WTC11 (cell line): ENCODE data around the gene DAB2. TPM values are rescaled to one million over a fixed set of nuclear protein-coding genes. Genes with fewer than 3 reads are reported as not detected.

Experiments used
- ATAC-seq: fragments of 200-7000 bp; cut with Tn5 transposase; 2 replicates; pipeline ENCODE4 v1.10.0; 2021; ENCODE audit warnings: mild to moderate bottlenecking, moderate library complexity
- CTCF ChIA-PET: fragments of 300-600 bp; sonication (Branson Sonifier 250); formaldehyde crosslinking; loops from one replicate; lab custom pipeline; 2021; ENCODE audit warnings: antibody characterized with exemption; lab: Charles Lee
- POLR2A ChIA-PET: fragments of 350-600 bp; sonication (Branson Sonifier 250); formaldehyde crosslinking; loops from one replicate; lab custom pipeline; 2021; ENCODE audit warnings: antibody characterized with exemption; lab: Charles Lee
- DNase-seq: peaks from one replicate; pipeline ENCODE4 v3.0.0; 2021; ENCODE audit warnings: low spot score
- H3K27ac Mint-ChIP-seq: 2 replicates; pipeline ENCODE4 v1.8.0; 2021; ENCODE audit warnings: mixed read lengths
- H3K27me3 Mint-ChIP-seq: 2 replicates; pipeline ENCODE4 v1.8.0; 2021; ENCODE audit warnings: low read depth, mild to moderate bottlenecking, moderate library complexity, mixed read lengths
- H3K36me3 Mint-ChIP-seq: 2 replicates; pipeline ENCODE4 v1.8.0; 2021; ENCODE audit warnings: mixed read lengths
- H3K4me1 Mint-ChIP-seq: 2 replicates; pipeline ENCODE4 v1.8.0; 2022; ENCODE audit warnings: mixed read lengths
- H3K4me3 Mint-ChIP-seq: 2 replicates; pipeline ENCODE4 v1.8.0; 2021; ENCODE audit warnings: mild to moderate bottlenecking, moderate library complexity, mixed read lengths
- H3K9me3 Mint-ChIP-seq: 2 replicates; pipeline ENCODE4 v1.8.0; 2021; ENCODE audit warnings: mixed read lengths
- CBFB ChIP-seq: sonication (generic); formaldehyde crosslinking; IDR thresholded peaks from 2 replicates; pipeline ENCODE4 v1.8.1; 2022; ENCODE audit warnings: mild to moderate bottlenecking, low read depth, missing genetic modification reagents
- MYBL2 ChIP-seq: sonication (generic); formaldehyde crosslinking; IDR thresholded peaks from 2 replicates; pipeline ENCODE4 v1.8.1; 2023; ENCODE audit warnings: mild to moderate bottlenecking, moderate library complexity, missing genetic modification reagents
- NR1H2 ChIP-seq: sonication (generic); formaldehyde crosslinking; IDR thresholded peaks from 2 replicates; pipeline ENCODE4 v1.9.0; 2021; ENCODE audit warnings: mild to moderate bottlenecking, moderate library complexity, missing genetic modification reagents
- NR2C2 ChIP-seq: sonication (generic); formaldehyde crosslinking; IDR thresholded peaks from 2 replicates; pipeline ENCODE4 v1.8.0; 2022; ENCODE audit warnings: mild to moderate bottlenecking, missing genetic modification reagents
- OVOL2 ChIP-seq: fragments of 250-450 bp; sonication (Bioruptor Pico); IDR thresholded peaks from 2 replicates; pipeline ENCODE4 v1.9.0; 2021; ENCODE audit warnings: mild to moderate bottlenecking, borderline replicate concordance
- ZBTB21 ChIP-seq: sonication (generic); formaldehyde crosslinking; IDR thresholded peaks from 2 replicates; pipeline ENCODE4 v1.8.1; 2023; ENCODE audit warnings: mild to moderate bottlenecking, missing genetic modification reagents, borderline replicate concordance
- ZNF232 ChIP-seq: sonication (generic); formaldehyde crosslinking; IDR thresholded peaks from 2 replicates; pipeline ENCODE4 v1.8.0; 2022; ENCODE audit warnings: mild to moderate bottlenecking, missing genetic modification reagents
- total RNA-seq: library from RNA; stranded (reverse); gene quantifications from 3 replicates; pipeline ENCODE4 v1.2.3, GENCODE V29; 2021
- TF ChIP-seq, protein P1 (sequence below): sonication (generic); formaldehyde crosslinking; IDR thresholded peaks from 2 replicates; pipeline ENCODE4 v1.8.1; 2022; ENCODE audit warnings: low read depth, mild to moderate bottlenecking, moderate library complexity, missing genetic modification reagents, borderline replicate concordance
- TF ChIP-seq, protein P2 (sequence below): fragments of 200-600 bp; IDR thresholded peaks from 2 replicates; pipeline ENCODE4 v1.8.0; 2022; ENCODE audit warnings: antibody characterized with exemption
- TF ChIP-seq, protein P3 (sequence below): sonication (generic); formaldehyde crosslinking; IDR thresholded peaks from 2 replicates; pipeline ENCODE4 v1.8.0; 2022; ENCODE audit warnings: mild to moderate bottlenecking, missing genetic modification reagents
- TF ChIP-seq, protein P4 (sequence below): fragments of 250-450 bp; sonication (Bioruptor Pico); IDR thresholded peaks from 2 replicates; pipeline ENCODE4 v1.9.0; 2021; ENCODE audit warnings: mild to moderate bottlenecking, borderline replicate concordance
- TF ChIP-seq, protein P5 (sequence below): fragments of 250-450 bp; sonication (Bioruptor Pico); IDR thresholded peaks from 2 replicates; pipeline ENCODE4 v1.9.0; 2021; ENCODE audit warnings: moderate library complexity, mild to moderate bottlenecking, inconsistent platforms, borderline replicate concordance
- TF ChIP-seq, protein P6 (sequence below): fragments of 250-450 bp; sonication (Bioruptor Pico); IDR thresholded peaks from 2 replicates; pipeline ENCODE4 v1.9.0; 2021; ENCODE audit warnings: mild to moderate bottlenecking
- TF ChIP-seq, protein P7 (sequence below): sonication (generic); formaldehyde crosslinking; IDR thresholded peaks from 2 replicates; pipeline ENCODE4 v1.8.1; 2023; ENCODE audit warnings: mild to moderate bottlenecking, missing genetic modification reagents, borderline replicate concordance
- TF ChIP-seq, protein P8 (sequence below): sonication (generic); formaldehyde crosslinking; IDR thresholded peaks from 2 replicates; pipeline ENCODE4 v1.8.1; 2023; ENCODE audit warnings: mild to moderate bottlenecking, missing genetic modification reagents, moderate library complexity

DAB2 gene
- total RNA-seq, 1 experiment from 2014 or later = 7.2 TPM

DNA sequence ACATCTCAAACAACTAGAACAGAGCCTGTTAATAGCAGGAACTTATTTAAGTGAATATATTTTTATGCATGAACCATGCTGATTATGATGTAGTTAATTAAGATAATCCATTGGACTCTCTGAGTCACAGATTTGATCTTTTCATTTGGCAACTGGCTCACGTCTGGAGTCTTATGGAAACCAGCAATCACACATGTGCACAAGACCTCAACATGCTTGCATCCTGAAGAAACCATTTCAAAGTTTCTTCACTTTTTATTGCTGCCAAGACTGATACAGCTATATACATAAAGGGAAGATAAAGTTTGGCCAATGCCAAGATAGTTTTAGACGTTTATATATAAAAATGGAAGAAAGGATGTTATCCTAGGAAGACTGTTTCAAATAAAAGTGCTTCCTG is 47.2 kb downstream of the DAB2 start (continued):
- TF ChIP-seq, protein P1, sequence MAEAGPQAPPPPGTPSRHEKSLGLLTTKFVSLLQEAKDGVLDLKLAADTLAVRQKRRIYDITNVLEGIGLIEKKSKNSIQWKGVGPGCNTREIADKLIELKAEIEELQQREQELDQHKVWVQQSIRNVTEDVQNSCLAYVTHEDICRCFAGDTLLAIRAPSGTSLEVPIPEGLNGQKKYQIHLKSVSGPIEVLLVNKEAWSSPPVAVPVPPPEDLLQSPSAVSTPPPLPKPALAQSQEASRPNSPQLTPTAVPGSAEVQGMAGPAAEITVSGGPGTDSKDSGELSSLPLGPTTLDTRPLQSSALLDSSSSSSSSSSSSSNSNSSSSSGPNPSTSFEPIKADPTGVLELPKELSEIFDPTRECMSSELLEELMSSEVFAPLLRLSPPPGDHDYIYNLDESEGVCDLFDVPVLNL = no peak
- TF ChIP-seq OVOL2 (CRISPR knock-in tag) = no peak

DNA sequence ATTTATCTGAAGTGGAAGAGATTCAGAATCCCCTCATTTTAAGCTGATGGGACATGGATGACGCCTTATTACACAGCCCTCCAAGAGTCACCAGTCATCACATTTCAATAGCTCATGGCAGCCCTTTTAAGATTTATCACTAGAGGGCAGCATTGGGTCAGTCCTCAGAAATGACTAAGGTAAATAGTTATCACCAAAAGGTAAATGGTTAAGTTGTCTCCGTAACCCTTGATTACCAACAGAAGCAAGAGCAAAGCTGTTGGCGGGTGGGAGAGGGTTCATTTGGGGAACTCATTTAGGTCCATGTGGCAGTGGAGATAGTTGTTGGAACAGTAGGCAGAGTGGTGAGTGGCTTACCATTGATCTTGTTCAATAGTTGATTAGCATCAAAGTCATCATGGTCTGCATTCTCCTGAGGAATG is 48.5 kb downstream of the DAB2 start:
- POLR2A ChIA-PET = interaction anchor here (0.6 to 1.2 kb wide), 2 partner anchors 48 to 171 kb away, joined by 4 read pairs; partner anchors contain the start of gene DAB2
- no peak overlapping the region for H3K27ac Mint-ChIP-seq
- TF ChIP-seq NR1H2 = no peak
- TF ChIP-seq, protein P2, sequence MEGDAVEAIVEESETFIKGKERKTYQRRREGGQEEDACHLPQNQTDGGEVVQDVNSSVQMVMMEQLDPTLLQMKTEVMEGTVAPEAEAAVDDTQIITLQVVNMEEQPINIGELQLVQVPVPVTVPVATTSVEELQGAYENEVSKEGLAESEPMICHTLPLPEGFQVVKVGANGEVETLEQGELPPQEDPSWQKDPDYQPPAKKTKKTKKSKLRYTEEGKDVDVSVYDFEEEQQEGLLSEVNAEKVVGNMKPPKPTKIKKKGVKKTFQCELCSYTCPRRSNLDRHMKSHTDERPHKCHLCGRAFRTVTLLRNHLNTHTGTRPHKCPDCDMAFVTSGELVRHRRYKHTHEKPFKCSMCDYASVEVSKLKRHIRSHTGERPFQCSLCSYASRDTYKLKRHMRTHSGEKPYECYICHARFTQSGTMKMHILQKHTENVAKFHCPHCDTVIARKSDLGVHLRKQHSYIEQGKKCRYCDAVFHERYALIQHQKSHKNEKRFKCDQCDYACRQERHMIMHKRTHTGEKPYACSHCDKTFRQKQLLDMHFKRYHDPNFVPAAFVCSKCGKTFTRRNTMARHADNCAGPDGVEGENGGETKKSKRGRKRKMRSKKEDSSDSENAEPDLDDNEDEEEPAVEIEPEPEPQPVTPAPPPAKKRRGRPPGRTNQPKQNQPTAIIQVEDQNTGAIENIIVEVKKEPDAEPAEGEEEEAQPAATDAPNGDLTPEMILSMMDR = peak; percentile 66
- TF ChIP-seq, all 79 proteins: peak for 1
- Mint-ChIP-seq H3K36me3 (no peaks in the 10 kb centered on the region), H3K4me3 (no peak overlapping the region), H3K4me1 (peaks cover 20% of the 10 kb centered on the region), H3K27me3 (no peaks in the 10 kb centered on the region), H3K9me3 (no peaks in the 10 kb centered on the region)
- CTCF ChIA-PET = interaction anchor here (0.6 to 2.3 kb wide), 46 partner anchors 9 to 1976 kb away, joined by 3 to 72 read pairs (median 4); partner anchors contain the start of gene DAB2
- DNase-seq (peak; percentile 38), ATAC-seq (peak; percentile 97)

DNA sequence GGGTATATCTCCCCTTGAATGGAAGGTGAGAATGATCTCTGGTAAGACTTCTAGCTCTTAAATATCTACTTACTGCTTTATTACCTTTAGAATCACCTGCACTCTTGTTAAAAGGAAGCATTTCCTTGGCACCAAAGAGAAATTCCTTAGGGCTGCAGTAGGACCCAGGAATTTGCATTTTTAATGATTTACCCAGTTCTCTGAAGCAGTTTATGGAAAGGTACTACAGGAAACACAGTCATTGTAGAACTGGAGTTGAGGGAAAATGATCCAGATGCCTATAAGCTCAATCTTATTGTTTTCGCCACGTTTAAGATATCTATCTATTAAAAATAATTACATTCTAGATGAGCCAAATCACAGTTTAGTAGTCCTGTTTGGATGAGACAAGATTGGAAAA is 51.0 kb downstream of the DAB2 start:
- CTCF ChIA-PET = no interaction called here
- DNase-seq = no peak
- TF ChIP-seq ZBTB21 (CRISPR knock-in tag) (no peak), NR2C2 (CRISPR knock-in tag) (no peak), MYBL2 (CRISPR knock-in tag) (no peak), ZNF232 (CRISPR knock-in tag) (no peak), CBFB (CRISPR knock-in tag) (no peak)
- TF ChIP-seq, protein P3, sequence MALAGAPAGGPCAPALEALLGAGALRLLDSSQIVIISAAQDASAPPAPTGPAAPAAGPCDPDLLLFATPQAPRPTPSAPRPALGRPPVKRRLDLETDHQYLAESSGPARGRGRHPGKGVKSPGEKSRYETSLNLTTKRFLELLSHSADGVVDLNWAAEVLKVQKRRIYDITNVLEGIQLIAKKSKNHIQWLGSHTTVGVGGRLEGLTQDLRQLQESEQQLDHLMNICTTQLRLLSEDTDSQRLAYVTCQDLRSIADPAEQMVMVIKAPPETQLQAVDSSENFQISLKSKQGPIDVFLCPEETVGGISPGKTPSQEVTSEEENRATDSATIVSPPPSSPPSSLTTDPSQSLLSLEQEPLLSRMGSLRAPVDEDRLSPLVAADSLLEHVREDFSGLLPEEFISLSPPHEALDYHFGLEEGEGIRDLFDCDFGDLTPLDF (CRISPR knock-in tag) = no peak
- TF ChIP-seq, protein P4, sequence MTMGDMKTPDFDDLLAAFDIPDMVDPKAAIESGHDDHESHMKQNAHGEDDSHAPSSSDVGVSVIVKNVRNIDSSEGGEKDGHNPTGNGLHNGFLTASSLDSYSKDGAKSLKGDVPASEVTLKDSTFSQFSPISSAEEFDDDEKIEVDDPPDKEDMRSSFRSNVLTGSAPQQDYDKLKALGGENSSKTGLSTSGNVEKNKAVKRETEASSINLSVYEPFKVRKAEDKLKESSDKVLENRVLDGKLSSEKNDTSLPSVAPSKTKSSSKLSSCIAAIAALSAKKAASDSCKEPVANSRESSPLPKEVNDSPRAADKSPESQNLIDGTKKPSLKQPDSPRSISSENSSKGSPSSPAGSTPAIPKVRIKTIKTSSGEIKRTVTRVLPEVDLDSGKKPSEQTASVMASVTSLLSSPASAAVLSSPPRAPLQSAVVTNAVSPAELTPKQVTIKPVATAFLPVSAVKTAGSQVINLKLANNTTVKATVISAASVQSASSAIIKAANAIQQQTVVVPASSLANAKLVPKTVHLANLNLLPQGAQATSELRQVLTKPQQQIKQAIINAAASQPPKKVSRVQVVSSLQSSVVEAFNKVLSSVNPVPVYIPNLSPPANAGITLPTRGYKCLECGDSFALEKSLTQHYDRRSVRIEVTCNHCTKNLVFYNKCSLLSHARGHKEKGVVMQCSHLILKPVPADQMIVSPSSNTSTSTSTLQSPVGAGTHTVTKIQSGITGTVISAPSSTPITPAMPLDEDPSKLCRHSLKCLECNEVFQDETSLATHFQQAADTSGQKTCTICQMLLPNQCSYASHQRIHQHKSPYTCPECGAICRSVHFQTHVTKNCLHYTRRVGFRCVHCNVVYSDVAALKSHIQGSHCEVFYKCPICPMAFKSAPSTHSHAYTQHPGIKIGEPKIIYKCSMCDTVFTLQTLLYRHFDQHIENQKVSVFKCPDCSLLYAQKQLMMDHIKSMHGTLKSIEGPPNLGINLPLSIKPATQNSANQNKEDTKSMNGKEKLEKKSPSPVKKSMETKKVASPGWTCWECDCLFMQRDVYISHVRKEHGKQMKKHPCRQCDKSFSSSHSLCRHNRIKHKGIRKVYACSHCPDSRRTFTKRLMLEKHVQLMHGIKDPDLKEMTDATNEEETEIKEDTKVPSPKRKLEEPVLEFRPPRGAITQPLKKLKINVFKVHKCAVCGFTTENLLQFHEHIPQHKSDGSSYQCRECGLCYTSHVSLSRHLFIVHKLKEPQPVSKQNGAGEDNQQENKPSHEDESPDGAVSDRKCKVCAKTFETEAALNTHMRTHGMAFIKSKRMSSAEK (CRISPR knock-in tag) = no peak
- TF ChIP-seq, protein P5, sequence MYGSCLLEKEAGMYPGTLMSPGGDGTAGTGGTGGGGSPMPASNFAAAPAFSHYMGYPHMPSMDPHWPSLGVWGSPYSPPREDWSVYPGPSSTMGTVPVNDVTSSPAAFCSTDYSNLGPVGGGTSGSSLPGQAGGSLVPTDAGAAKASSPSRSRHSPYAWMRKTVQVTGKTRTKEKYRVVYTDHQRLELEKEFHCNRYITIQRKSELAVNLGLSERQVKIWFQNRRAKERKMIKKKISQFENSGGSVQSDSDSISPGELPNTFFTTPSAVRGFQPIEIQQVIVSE = no peak
- TF ChIP-seq, protein P6, sequence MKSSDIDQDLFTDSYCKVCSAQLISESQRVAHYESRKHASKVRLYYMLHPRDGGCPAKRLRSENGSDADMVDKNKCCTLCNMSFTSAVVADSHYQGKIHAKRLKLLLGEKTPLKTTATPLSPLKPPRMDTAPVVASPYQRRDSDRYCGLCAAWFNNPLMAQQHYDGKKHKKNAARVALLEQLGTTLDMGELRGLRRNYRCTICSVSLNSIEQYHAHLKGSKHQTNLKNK (CRISPR knock-in tag) = no peak
- TF ChIP-seq, protein P7, sequence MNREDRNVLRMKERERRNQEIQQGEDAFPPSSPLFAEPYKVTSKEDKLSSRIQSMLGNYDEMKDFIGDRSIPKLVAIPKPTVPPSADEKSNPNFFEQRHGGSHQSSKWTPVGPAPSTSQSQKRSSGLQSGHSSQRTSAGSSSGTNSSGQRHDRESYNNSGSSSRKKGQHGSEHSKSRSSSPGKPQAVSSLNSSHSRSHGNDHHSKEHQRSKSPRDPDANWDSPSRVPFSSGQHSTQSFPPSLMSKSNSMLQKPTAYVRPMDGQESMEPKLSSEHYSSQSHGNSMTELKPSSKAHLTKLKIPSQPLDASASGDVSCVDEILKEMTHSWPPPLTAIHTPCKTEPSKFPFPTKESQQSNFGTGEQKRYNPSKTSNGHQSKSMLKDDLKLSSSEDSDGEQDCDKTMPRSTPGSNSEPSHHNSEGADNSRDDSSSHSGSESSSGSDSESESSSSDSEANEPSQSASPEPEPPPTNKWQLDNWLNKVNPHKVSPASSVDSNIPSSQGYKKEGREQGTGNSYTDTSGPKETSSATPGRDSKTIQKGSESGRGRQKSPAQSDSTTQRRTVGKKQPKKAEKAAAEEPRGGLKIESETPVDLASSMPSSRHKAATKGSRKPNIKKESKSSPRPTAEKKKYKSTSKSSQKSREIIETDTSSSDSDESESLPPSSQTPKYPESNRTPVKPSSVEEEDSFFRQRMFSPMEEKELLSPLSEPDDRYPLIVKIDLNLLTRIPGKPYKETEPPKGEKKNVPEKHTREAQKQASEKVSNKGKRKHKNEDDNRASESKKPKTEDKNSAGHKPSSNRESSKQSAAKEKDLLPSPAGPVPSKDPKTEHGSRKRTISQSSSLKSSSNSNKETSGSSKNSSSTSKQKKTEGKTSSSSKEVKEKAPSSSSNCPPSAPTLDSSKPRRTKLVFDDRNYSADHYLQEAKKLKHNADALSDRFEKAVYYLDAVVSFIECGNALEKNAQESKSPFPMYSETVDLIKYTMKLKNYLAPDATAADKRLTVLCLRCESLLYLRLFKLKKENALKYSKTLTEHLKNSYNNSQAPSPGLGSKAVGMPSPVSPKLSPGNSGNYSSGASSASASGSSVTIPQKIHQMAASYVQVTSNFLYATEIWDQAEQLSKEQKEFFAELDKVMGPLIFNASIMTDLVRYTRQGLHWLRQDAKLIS (CRISPR knock-in tag) = no peak
- TF ChIP-seq, protein P8, sequence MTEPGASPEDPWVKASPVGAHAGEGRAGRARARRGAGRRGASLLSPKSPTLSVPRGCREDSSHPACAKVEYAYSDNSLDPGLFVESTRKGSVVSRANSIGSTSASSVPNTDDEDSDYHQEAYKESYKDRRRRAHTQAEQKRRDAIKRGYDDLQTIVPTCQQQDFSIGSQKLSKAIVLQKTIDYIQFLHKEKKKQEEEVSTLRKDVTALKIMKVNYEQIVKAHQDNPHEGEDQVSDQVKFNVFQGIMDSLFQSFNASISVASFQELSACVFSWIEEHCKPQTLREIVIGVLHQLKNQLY (CRISPR knock-in tag) = no peak

More for the DNA sequence above, 51.0 kb downstream of the DAB2 start:
- POLR2A ChIA-PET = no interaction called here
- H3K36me3 Mint-ChIP-seq = no peaks in the 10 kb centered on the region
- no peak for ATAC-seq
- H3K4me1 Mint-ChIP-seq = peaks cover 26% of the 10 kb centered on the region
- H3K4me3 Mint-ChIP-seq = no peak overlapping the region
- H3K9me3 Mint-ChIP-seq = no peaks in the 10 kb centered on the region
- H3K27ac Mint-ChIP-seq = no peak overlapping the region
- H3K27me3 Mint-ChIP-seq = no peaks in the 10 kb centered on the region
